OCI-LY7 (cell line): Measurements from ENCODE around the gene ADGRG6. TPM values are rescaled to one million over a fixed set of nuclear protein-coding genes. Genes with fewer than 3 reads are reported as not detected.
"Not testable (repeated sequence)": the region's sequence is repeated elsewhere in the genome, so short reads cannot be mapped to it uniquely, and the experiment has no call there.

Experiments
- BruUV-seq: library from RNA; stranded (reverse); fragments of 400-500 nt; replicated peaks from 2 replicates; lab custom pipeline; 2021; lab: Mats Ljungman, UMichigan
- CTCF ChIA-PET: fragments of 300-600 bp; sonication (Branson Sonifier 250); formaldehyde crosslinking; loops from one replicate; lab custom pipeline; 2022; ENCODE audit warnings: antibody characterized with exemption; ENCODE audit not compliant: unreplicated experiment; lab: Charles Lee
- POLR2A ChIA-PET: fragments of 300-600 bp; sonication (Branson Sonifier 250); formaldehyde crosslinking; loops from one replicate; lab custom pipeline; 2022; ENCODE audit warnings: antibody characterized with exemption; lab: Charles Lee
- DNase-seq: peaks from one replicate; pipeline ENCODE4 v3.0.0-alpha.2; 2015; ENCODE audit warnings: low spot score
- H2AFZ ChIP-seq: fragments of 200-600 bp; sonication (generic), shearing (Covaris generic); 2 replicates; pipeline ENCODE4 v1.6.1; 2014; ENCODE audit warnings: mild to moderate bottlenecking, antibody characterized with exemption, low read length, moderate library complexity
- H3K27ac ChIP-seq: fragments of 200-600 bp; sonication (generic); 2 replicates; pipeline ENCODE4 v1.5.1; 2014; ENCODE audit warnings: mixed run types, low read depth, mild to moderate bottlenecking, moderate library complexity, low read length, inconsistent platforms; ENCODE audit not compliant: poor library complexity, severe bottlenecking
- H3K36me3 ChIP-seq: fragments of 200-600 bp; sonication (generic); 2 replicates; pipeline ENCODE4 v1.6.1; 2014; ENCODE audit warnings: mild to moderate bottlenecking, antibody characterized with exemption, low read length, moderate library complexity, mixed read lengths; ENCODE audit not compliant: insufficient read depth
- H3K4me1 ChIP-seq: fragments of 200-600 bp; sonication (generic); 2 replicates; pipeline ENCODE4 v1.5.1; 2014; ENCODE audit warnings: mild to moderate bottlenecking, low read length; ENCODE audit not compliant: insufficient read depth, poor library complexity, severe bottlenecking
- H3K4me2 ChIP-seq: fragments of 200-600 bp; sonication (generic); 2 replicates; pipeline ENCODE4 v1.6.1; 2014; ENCODE audit warnings: mild to moderate bottlenecking, low read length
- H3K4me3 ChIP-seq: fragments of 200-600 bp; sonication (generic); 2 replicates; pipeline ENCODE4 v1.5.1; 2014; ENCODE audit warnings: mild to moderate bottlenecking, low read depth, low read length; ENCODE audit not compliant: poor library complexity, severe bottlenecking
- H3K79me2 ChIP-seq: fragments of 200-600 bp; sonication (generic); 2 replicates; pipeline ENCODE4 v1.6.1; 2016; ENCODE audit warnings: low read depth, mild to moderate bottlenecking, low read length, moderate library complexity, mixed read lengths; ENCODE audit not compliant: insufficient read depth
- H3K9me2 ChIP-seq: fragments of 200-600 bp; sonication (generic); 2 replicates; pipeline ENCODE4 v1.6.1; 2016; ENCODE audit warnings: mild to moderate bottlenecking, low read length, mixed read lengths; ENCODE audit not compliant: insufficient read depth
- H3K9me3 ChIP-seq: fragments of 200-600 bp; sonication (generic); 2 replicates; pipeline ENCODE4 v1.6.1; 2014; ENCODE audit warnings: mild to moderate bottlenecking, mixed run types, low read length, mixed read lengths
- H4K20me1 ChIP-seq: fragments of 200-600 bp; sonication (generic); 2 replicates; pipeline ENCODE4 v1.6.1; 2014; ENCODE audit warnings: mild to moderate bottlenecking, antibody characterized with exemption, low read length, moderate library complexity, mixed read lengths; ENCODE audit not compliant: insufficient read depth
- CTCF ChIP-seq: fragments of 200-600 bp; sonication (generic); conservative IDR thresholded peaks from 2 replicates; pipeline ENCODE4 v1.5.1; 2014; ENCODE audit warnings: mild to moderate bottlenecking, antibody characterized with exemption, low read length, moderate library complexity, mixed read lengths
- EZH2phosphoT487 ChIP-seq: fragments of 200-600 bp; sonication (generic); IDR thresholded peaks from 2 replicates; pipeline ENCODE4 v1.6.1; 2018; ENCODE audit warnings: low read depth, borderline replicate concordance, mild to moderate bottlenecking, mixed run types, antibody characterized with exemption, low read length, moderate library complexity, mixed read lengths
- intact Hi-C: fragments of 100-400 bp; cut with micrococcal nuclease; formaldehyde crosslinking; loops from one replicate; pipeline ENCODE4 v1.10.0; 2022; ENCODE audit not compliant: unreplicated experiment
- total RNA-seq, 2 experiments: library from RNA; depleted of rRNA in 1 of 2; stranded (reverse); fragments of >200 nt in 1 of 2; shearing (Covaris generic) in 1 of 2; gene quantifications; 2 replicates each; pipeline ENCODE4 v1.2.3, GENCODE V29; 2014 to 2022

ADGRG6 gene
- total RNA-seq, 2 experiments from 2014 or later = not detected

GRCh38 chr6:142452993-142453392, 151.2 kb downstream of the ADGRG6 start:
- H3K4me1 ChIP-seq = no peaks in the 10 kb centered on the region
- BruUV-seq = no TSS peak
- H4K20me1 ChIP-seq = no peaks in the 10 kb centered on the region
- H3K4me2 ChIP-seq = no peak overlapping the region
- DNase-seq = no peak
- CTCF ChIA-PET = no interaction called here
- no peaks in the 10 kb centered on the region for H3K79me2 ChIP-seq
- H3K9me3 ChIP-seq = no peaks in the 10 kb centered on the region
- H3K36me3 ChIP-seq = no peaks in the 10 kb centered on the region
- no peak overlapping the region for H3K4me3 ChIP-seq
- intact Hi-C loops = no loop called here
- H3K9me2 ChIP-seq = no peaks in the 10 kb centered on the region
- TF ChIP-seq EZH2phosphoT487 (no peak), CTCF (no peak)
- H3K27ac ChIP-seq = no peak overlapping the region
- H2AFZ ChIP-seq = no peak overlapping the region
- POLR2A ChIA-PET = no interaction called here

- H3K9me2 ChIP-seq, H3K4me1 ChIP-seq, H3K4me2 ChIP-seq, BruUV-seq, H4K20me1 ChIP-seq, H3K79me2 ChIP-seq, H3K27ac ChIP-seq, H3K9me3 ChIP-seq, DNase-seq, H3K36me3 ChIP-seq, H3K4me3 ChIP-seq, H2AFZ ChIP-seq, CTCF ChIA-PET, intact Hi-C loops: not testable (repeated sequence)
- POLR2A ChIA-PET = interaction anchor here (0.9 kb wide), 1 partner anchor 307 kb away, joined by 3 read pairs; no protein-coding TSS in a partner anchor
Measured at GRCh38 chr6:142454196-142454595, 152.4 kb downstream of the ADGRG6 start.

GRCh38 chr6:142454848-142455247, 153.0 kb downstream of the ADGRG6 start:
- H3K4me3 ChIP-seq, DNase-seq, BruUV-seq, H3K4me1 ChIP-seq, H2AFZ ChIP-seq, H3K4me2 ChIP-seq, CTCF ChIA-PET, H3K27ac ChIP-seq, intact Hi-C loops, H3K9me3 ChIP-seq, H4K20me1 ChIP-seq, H3K36me3 ChIP-seq, H3K79me2 ChIP-seq, H3K9me2 ChIP-seq: not testable (repeated sequence)
- POLR2A ChIA-PET = interaction anchor here (0.9 kb wide), 1 partner anchor 307 kb away, joined by 3 read pairs; no protein-coding TSS in a partner anchor
